ENCODE data around the gene ARIH1. TPM values are rescaled to one million over a fixed set of nuclear protein-coding genes. Genes with fewer than 3 reads are reported as not detected.

ARIH1 gene
- total and polyA plus RNA-seq, 2 experiments from 2014 or later = 93.1 to 132 TPM

- H3K27ac ChIP-seq = no peak overlapping the region
- H3K4me3 ChIP-seq = no peak overlapping the region
- no peak for DNase-seq (ENCODE audit: low read depth in 1 of 2, low spot score in 1 of 2)
- no peaks in the 10 kb centered on the region for H3K36me3 ChIP-seq
- H3K9me3 ChIP-seq (ENCODE audit: low read depth) = no peaks in the 10 kb centered on the region
- H3K4me1 ChIP-seq (ENCODE audit: low read depth) = no peaks in the 10 kb centered on the region
- no peaks in the 10 kb centered on the region for H3K27me3 ChIP-seq
- TF ChIP-seq CTCF (IDR thresholded peaks at IDR 0.05; ENCODE audit: low read depth, low read length) = no peak
Measured at GRCh38 chr15:72538931-72539330, 64.8 kb downstream of the ARIH1 start.

- Histone ChIP-seq H3K36me3 (peaks cover 7% of the 10 kb centered on the region), H3K27ac (no peak overlapping the region), H3K9me3 (ENCODE audit: low read depth) (no peaks in the 10 kb centered on the region), H3K4me3 (no peak overlapping the region), H3K27me3 (no peaks in the 10 kb centered on the region), H3K4me1 (ENCODE audit: low read depth) (no peaks in the 10 kb centered on the region)
- TF ChIP-seq CTCF (IDR thresholded peaks at IDR 0.05; ENCODE audit: low read depth, low read length) = no peak
- DNase-seq (ENCODE audit: low read depth in 1 of 2, low spot score in 1 of 2) = no peak
Measured at GRCh38 chr15:72540606-72541237, 66.6 kb downstream of the ARIH1 start.

GRCh38 chr15:72541674-72542073, 67.5 kb downstream of the ARIH1 start:
- H3K9me3 ChIP-seq (ENCODE audit: low read depth) = no peaks in the 10 kb centered on the region
- no peak for TF ChIP-seq CTCF (IDR thresholded peaks at IDR 0.05; ENCODE audit: low read depth, low read length)
- no peaks in the 10 kb centered on the region for H3K27me3 ChIP-seq
- no peak for DNase-seq (ENCODE audit: low read depth in 1 of 2, low spot score in 1 of 2)
- H3K36me3 ChIP-seq = peaks cover 7% of the 10 kb centered on the region
- no peak overlapping the region for H3K4me3 ChIP-seq
- no peak overlapping the region for H3K27ac ChIP-seq
- no peaks in the 10 kb centered on the region for H3K4me1 ChIP-seq (ENCODE audit: low read depth)

GRCh38 chr15:72545156-72545555, 71.0 kb downstream of the ARIH1 start:
- no peak for TF ChIP-seq CTCF (IDR thresholded peaks at IDR 0.05; ENCODE audit: low read depth, low read length)
- H3K4me1 ChIP-seq (ENCODE audit: low read depth) = no peaks in the 10 kb centered on the region
- no peaks in the 10 kb centered on the region for H3K27me3 ChIP-seq
- H3K36me3 ChIP-seq = peaks cover 7% of the 10 kb centered on the region
- H3K27ac ChIP-seq = no peak overlapping the region
- no peak for DNase-seq (ENCODE audit: low read depth in 1 of 2, low spot score in 1 of 2)
- no peak overlapping the region for H3K4me3 ChIP-seq
- no peaks in the 10 kb centered on the region for H3K9me3 ChIP-seq (ENCODE audit: low read depth)

GRCh38 chr15:72554471-72555425, 80.6 kb downstream of the ARIH1 start:
- Histone ChIP-seq H3K36me3 (peaks cover 16% of the 10 kb centered on the region), H3K4me1 (ENCODE audit: low read depth) (no peaks in the 10 kb centered on the region), H3K27me3 (no peaks in the 10 kb centered on the region), H3K9me3 (ENCODE audit: low read depth) (no peaks in the 10 kb centered on the region), H3K27ac (no peak overlapping the region), H3K4me3 (no peak overlapping the region)
- peak in 1 of 2 donors; percentile 65 for DNase-seq (ENCODE audit: low read depth in 1 of 2, low spot score in 1 of 2)
- no peak for TF ChIP-seq CTCF (IDR thresholded peaks at IDR 0.05; ENCODE audit: low read depth, low read length)
